Hepatocyte (in vitro differentiated cells): Measurements from ENCODE around the gene ACE. TPM values are rescaled to one million over a fixed set of nuclear protein-coding genes. Genes with fewer than 3 reads are reported as not detected.

Experiments
- DNase-seq: peaks from one replicate; pipeline ENCODE4 v3.0.0-alpha.2; 2016; ENCODE audit warnings: low spot score
- H2AFZ ChIP-seq: fragments of 200-600 bp; sonication (generic); 2 replicates; pipeline ENCODE4 v1.6.0; 2016; ENCODE audit warnings: antibody characterized with exemption, mild to moderate bottlenecking
- H3K27ac ChIP-seq: fragments of 200-600 bp; sonication (generic); 2 replicates; pipeline ENCODE4 v1.5.1; 2016; ENCODE audit warnings: mild to moderate bottlenecking
- H3K27me3 ChIP-seq: fragments of 200-600 bp; sonication (generic); 2 replicates; pipeline ENCODE4 v1.6.1; 2016
- H3K36me3 ChIP-seq: fragments of 200-600 bp; sonication (generic); replicated peaks from 2 replicates; pipeline ENCODE4 v1.5.1; 2016; ENCODE audit warnings: low read depth; ENCODE audit not compliant: insufficient read depth
- H3K4me1 ChIP-seq: fragments of 200-600 bp; sonication (generic); 2 replicates; pipeline ENCODE4 v1.5.1; 2016; ENCODE audit warnings: mild to moderate bottlenecking, moderate library complexity; ENCODE audit not compliant: insufficient read depth
- H3K4me2 ChIP-seq: fragments of 200-600 bp; sonication (generic); 2 replicates; pipeline ENCODE4 v1.6.0; 2016
- H3K4me3 ChIP-seq: fragments of 200-600 bp; sonication (generic); 2 replicates; pipeline ENCODE4 v1.5.1; 2016; ENCODE audit warnings: mild to moderate bottlenecking
- H3K79me2 ChIP-seq: fragments of 200-600 bp; sonication (generic); 2 replicates; pipeline ENCODE4 v1.6.0; 2017; ENCODE audit warnings: mild to moderate bottlenecking
- H3K9me2 ChIP-seq: fragments of 200-600 bp; sonication (generic); replicated peaks from 2 replicates; pipeline ENCODE4 v1.6.0; 2017; ENCODE audit warnings: mild to moderate bottlenecking; ENCODE audit not compliant: insufficient read depth
- H3K9me3 ChIP-seq: fragments of 200-600 bp; sonication (generic); 2 replicates; pipeline ENCODE4 v1.5.1; 2016; ENCODE audit warnings: low read depth, mild to moderate bottlenecking
- H4K20me1 ChIP-seq: fragments of 200-600 bp; sonication (generic); 2 replicates; pipeline ENCODE4 v1.6.0; 2016; ENCODE audit warnings: mild to moderate bottlenecking; ENCODE audit not compliant: insufficient read depth, poor library complexity, severe bottlenecking
- EZH2 ChIP-seq: fragments of 200-600 bp; sonication (generic); IDR thresholded peaks from 2 replicates; pipeline ENCODE4 v1.6.1; 2016; ENCODE audit warnings: antibody characterized with exemption, mild to moderate bottlenecking, borderline replicate concordance
- EZH2phosphoT487 ChIP-seq: fragments of 200-600 bp; sonication (generic); IDR thresholded peaks from one replicate; pipeline ENCODE4 v1.6.1; 2018; ENCODE audit warnings: antibody characterized with exemption, mild to moderate bottlenecking, low read depth, moderate library complexity; ENCODE audit not compliant: unreplicated experiment, severe bottlenecking
- WGBS: methylation state at CpG from one replicate; pipeline ENCODE4 v1.1.6; 2016; ENCODE audit warnings: low lambda C conversion rate; ENCODE audit errors: missing lambda C conversion rate; 5-methylcytosine and 5-hydroxymethylcytosine counted together
- polyA plus RNA-seq: library from polyadenylated mRNA; unstranded; fragments of >200 nt; fragmentation: Nextera tagmentation; extraction: Ambion mirVana; gene quantifications from 2 replicates; pipeline ENCODE4 v1.2.1, GENCODE V29; 2016
- total RNA-seq: library from RNA; depleted of rRNA; stranded (reverse); fragments of >200 nt; gene quantifications from 2 replicates; pipeline ENCODE4 v1.2.3, GENCODE V29; 2014
- TF ChIP-seq, protein P1 (sequence below): fragments of 200-600 bp; sonication (generic); IDR thresholded peaks from 2 replicates; pipeline ENCODE4 v1.5.1; 2016; ENCODE audit warnings: antibody characterized with exemption, mild to moderate bottlenecking; ENCODE audit not compliant: poor library complexity

Gene ACE
- total and polyA plus RNA-seq, 2 experiments from 2014 or later, result 7.2 to 8.0 TPM

DNA sequence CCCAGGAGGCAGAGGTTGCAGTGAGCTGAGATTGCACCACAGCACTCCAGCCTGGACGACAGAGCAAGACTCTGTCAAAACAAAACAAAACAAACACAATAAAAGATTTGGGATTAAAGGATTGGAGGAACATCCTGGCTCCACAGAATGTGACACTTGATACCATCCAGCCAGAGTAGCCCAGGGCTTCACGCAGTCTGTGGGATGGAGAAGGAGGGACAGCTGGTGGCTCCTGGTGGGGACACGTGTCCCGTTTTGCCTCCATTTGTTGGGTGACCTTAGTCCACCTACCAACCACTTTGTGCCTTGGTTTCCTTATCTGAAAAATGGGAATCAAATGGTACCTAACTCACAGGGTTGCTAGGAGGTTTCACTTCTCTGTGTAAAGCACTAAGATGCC is 18.4 kb upstream of the ACE start:
- WGBS, result 67% methylated on average over 4 of the region's 4 CpGs
- no peak for TF ChIP-seq EZH2phosphoT487
- TF ChIP-seq, protein P1, sequence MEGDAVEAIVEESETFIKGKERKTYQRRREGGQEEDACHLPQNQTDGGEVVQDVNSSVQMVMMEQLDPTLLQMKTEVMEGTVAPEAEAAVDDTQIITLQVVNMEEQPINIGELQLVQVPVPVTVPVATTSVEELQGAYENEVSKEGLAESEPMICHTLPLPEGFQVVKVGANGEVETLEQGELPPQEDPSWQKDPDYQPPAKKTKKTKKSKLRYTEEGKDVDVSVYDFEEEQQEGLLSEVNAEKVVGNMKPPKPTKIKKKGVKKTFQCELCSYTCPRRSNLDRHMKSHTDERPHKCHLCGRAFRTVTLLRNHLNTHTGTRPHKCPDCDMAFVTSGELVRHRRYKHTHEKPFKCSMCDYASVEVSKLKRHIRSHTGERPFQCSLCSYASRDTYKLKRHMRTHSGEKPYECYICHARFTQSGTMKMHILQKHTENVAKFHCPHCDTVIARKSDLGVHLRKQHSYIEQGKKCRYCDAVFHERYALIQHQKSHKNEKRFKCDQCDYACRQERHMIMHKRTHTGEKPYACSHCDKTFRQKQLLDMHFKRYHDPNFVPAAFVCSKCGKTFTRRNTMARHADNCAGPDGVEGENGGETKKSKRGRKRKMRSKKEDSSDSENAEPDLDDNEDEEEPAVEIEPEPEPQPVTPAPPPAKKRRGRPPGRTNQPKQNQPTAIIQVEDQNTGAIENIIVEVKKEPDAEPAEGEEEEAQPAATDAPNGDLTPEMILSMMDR, result no peak
- no peak for TF ChIP-seq EZH2

GRCh38 chr17:63460018-63460417 is 16.8 kb upstream of the ACE start:
- Histone ChIP-seq H3K4me1 (peaks cover 3% of the 10 kb centered on the region), H3K36me3 (no peaks in the 10 kb centered on the region), H2AFZ (no peak overlapping the region), H3K79me2 (no peaks in the 10 kb centered on the region), H3K27me3 (no peaks in the 10 kb centered on the region), H3K27ac (no peak overlapping the region), H3K4me3 (no peak overlapping the region), H3K9me2 (no peaks in the 10 kb centered on the region), H4K20me1 (no peaks in the 10 kb centered on the region), H3K9me3 (no peaks in the 10 kb centered on the region), H3K4me2 (no peak overlapping the region)
- no peak for DNase-seq
- 52% methylated on average over 9 of the region's 9 CpGs for WGBS
- TF ChIP-seq EZH2 (no peak), EZH2phosphoT487 (no peak)
- TF ChIP-seq, protein P1, result no peak

More for the DNA sequence above, 18.4 kb upstream of the ACE start:
- no peak overlapping the region for H3K4me3 ChIP-seq
- H3K27me3 ChIP-seq, result no peaks in the 10 kb centered on the region
- H3K9me2 ChIP-seq, result no peaks in the 10 kb centered on the region
- H3K79me2 ChIP-seq, result no peaks in the 10 kb centered on the region
- H3K36me3 ChIP-seq, result no peaks in the 10 kb centered on the region
- DNase-seq, result no peak
- no peak overlapping the region for H2AFZ ChIP-seq
- no peaks in the 10 kb centered on the region for H3K9me3 ChIP-seq
- no peak overlapping the region for H3K4me2 ChIP-seq
- H3K27ac ChIP-seq, result no peak overlapping the region
- H4K20me1 ChIP-seq, result no peaks in the 10 kb centered on the region
- peaks cover 8% of the 10 kb centered on the region for H3K4me1 ChIP-seq

DNA sequence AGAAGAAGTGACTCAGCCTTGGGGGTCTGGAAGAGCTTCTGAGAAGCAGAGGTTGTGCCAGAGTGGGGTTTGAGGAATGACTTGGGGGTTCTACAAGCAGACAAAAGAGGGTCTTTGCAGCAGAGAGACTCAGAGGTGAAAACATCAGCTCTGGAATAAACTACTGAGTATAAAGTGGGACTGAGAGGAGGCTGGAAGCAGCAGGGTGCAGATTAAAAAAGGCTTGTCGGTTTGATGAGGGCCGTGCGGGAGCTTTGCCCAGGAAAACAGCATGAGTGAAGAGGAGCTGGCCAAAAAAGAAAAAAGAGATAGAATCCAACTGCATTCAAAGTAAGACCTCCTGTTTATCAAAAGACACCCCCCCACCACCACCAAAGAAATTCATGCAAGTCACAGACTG is 13.1 kb upstream of the ACE start:
- Histone ChIP-seq H3K36me3 (no peaks in the 10 kb centered on the region), H4K20me1 (no peaks in the 10 kb centered on the region), H3K79me2 (no peaks in the 10 kb centered on the region), H3K9me3 (no peaks in the 10 kb centered on the region), H3K4me2 (no peak overlapping the region), H3K9me2 (no peaks in the 10 kb centered on the region), H3K27ac (no peak overlapping the region), H2AFZ (no peak overlapping the region), H3K27me3 (no peaks in the 10 kb centered on the region), H3K4me1 (no peaks in the 10 kb centered on the region), H3K4me3 (no peak overlapping the region)
- DNase-seq, result no peak
- 60% methylated on average over 3 of the region's 3 CpGs for WGBS
- TF ChIP-seq EZH2phosphoT487 (no peak), EZH2 (no peak)
- TF ChIP-seq, protein P1, result no peak
